Esophagus muscularis mucosa (tissue), 3 donors: ENCODE measurements around the gene ARHGAP8.

Experiments
- POLR2AphosphoS5 ChIP-seq, 2 donors: sonication (generic); formaldehyde crosslinking; IDR thresholded peaks; one replicate each; pipeline ENCODE4 v1.6.1; 2017; ENCODE audit warnings: antibody characterized with exemption in 2 of 2
- TF ChIP-seq, protein P1 (sequence below), 3 experiments: fragments of 200-600 bp in 2 of 3; fragments of 450-650 bp in 1 of 3; sonication (generic) in 2 of 3; IDR thresholded peaks; one replicate each; pipeline ENCODE4 v1.5.1; 2017 to 2019; ENCODE audit warnings: antibody characterized with exemption in 3 of 3, mild to moderate bottlenecking in 2 of 3, moderate library complexity in 1 of 3

DNA sequence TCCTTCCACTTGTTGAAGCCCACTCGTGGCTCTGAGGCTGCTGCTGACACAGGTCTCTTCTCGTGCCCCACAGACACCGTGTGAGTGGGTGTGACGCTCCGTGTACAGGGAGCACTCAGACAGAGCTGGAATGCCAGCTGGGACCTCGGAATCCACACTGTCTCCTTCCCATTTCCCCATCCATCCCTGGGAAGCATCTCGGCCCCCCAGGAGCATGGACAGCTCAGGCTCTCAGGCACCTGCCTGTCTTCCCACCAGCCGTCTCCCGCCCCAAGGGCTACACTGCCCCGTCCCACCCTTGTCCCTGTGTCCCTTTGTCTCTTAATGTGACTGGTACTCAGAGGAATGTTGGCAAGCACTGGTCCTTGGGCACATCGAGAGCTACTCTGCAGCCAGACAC lies 63.8 kb downstream of the ARHGAP8 start:
- TF ChIP-seq, protein P1, sequence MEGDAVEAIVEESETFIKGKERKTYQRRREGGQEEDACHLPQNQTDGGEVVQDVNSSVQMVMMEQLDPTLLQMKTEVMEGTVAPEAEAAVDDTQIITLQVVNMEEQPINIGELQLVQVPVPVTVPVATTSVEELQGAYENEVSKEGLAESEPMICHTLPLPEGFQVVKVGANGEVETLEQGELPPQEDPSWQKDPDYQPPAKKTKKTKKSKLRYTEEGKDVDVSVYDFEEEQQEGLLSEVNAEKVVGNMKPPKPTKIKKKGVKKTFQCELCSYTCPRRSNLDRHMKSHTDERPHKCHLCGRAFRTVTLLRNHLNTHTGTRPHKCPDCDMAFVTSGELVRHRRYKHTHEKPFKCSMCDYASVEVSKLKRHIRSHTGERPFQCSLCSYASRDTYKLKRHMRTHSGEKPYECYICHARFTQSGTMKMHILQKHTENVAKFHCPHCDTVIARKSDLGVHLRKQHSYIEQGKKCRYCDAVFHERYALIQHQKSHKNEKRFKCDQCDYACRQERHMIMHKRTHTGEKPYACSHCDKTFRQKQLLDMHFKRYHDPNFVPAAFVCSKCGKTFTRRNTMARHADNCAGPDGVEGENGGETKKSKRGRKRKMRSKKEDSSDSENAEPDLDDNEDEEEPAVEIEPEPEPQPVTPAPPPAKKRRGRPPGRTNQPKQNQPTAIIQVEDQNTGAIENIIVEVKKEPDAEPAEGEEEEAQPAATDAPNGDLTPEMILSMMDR (IDR thresholded peaks at IDR 0.05) = no peak
- TF ChIP-seq POLR2AphosphoS5 (IDR thresholded peaks at IDR 0.05) = no peak
